HepG2 (cell line): Measurements from ENCODE around the gene BRCA1. TPM values are rescaled to one million over a fixed set of nuclear protein-coding genes. Genes with fewer than 3 reads are reported as not detected.

ENCODE experiments used
- AGO2 ChIP-seq: fragments of 200-400 bp; formaldehyde crosslinking; optimal IDR thresholded peaks from 2 replicates; pipeline ENCODE3; 2017; ENCODE audit warnings: mild to moderate bottlenecking, low read depth, low read length, moderate library complexity
- ASH2L ChIP-seq: fragments of 300-600, 200-600 bp; sonication (generic); IDR thresholded peaks from 2 replicates; pipeline ENCODE4 v1.7.0; 2017; ENCODE audit warnings: low read depth, mild to moderate bottlenecking, moderate library complexity, mixed read lengths, low read length; ENCODE audit not compliant: insufficient read length
- ATF7 ChIP-seq, 2 experiments: fragments of 450-650 bp in 1 of 2; sonication (generic) in 1 of 2; formaldehyde crosslinking in 1 of 2; IDR thresholded peaks; 2 replicates each; pipeline versions ENCODE4 v1.4.0 to v1.6.1; 2016 to 2020; ENCODE audit warnings: antibody characterized with exemption in 1 of 2, mild to moderate bottlenecking in 1 of 2, missing genetic modification reagents in 1 of 2
- E2F2 ChIP-seq: sonication (generic); formaldehyde crosslinking; IDR thresholded peaks from 2 replicates; pipeline ENCODE4 v1.4.0; 2020; ENCODE audit warnings: missing genetic modification reagents, borderline replicate concordance
- HHEX ChIP-seq: IDR thresholded peaks from 2 replicates; pipeline ENCODE4 v1.6.1; 2016; ENCODE audit warnings: control low read depth
- KAT2B ChIP-seq: fragments of 150-350 bp; IDR thresholded peaks from 2 replicates; pipeline ENCODE4 v1.6.1; 2014; ENCODE audit warnings: low read depth, low read length, borderline replicate concordance
- NFYC ChIP-seq: IDR thresholded peaks from 2 replicates; pipeline ENCODE4 v1.6.1; 2016; ENCODE audit warnings: missing genetic modification reagents, missing compliant biosample characterization
- RXRA ChIP-seq: sonication (generic); formaldehyde crosslinking; IDR thresholded peaks from 2 replicates; pipeline ENCODE4 v1.5.1; 2020; ENCODE audit warnings: missing genetic modification reagents
- SMAD1 ChIP-seq: sonication (generic); formaldehyde crosslinking; IDR thresholded peaks from 2 replicates; pipeline ENCODE4 v1.4.0; 2020; ENCODE audit warnings: missing genetic modification reagents, low read depth, mild to moderate bottlenecking, borderline replicate concordance
- STAT5B ChIP-seq: sonication (generic); formaldehyde crosslinking; IDR thresholded peaks from 2 replicates; pipeline ENCODE4 v1.4.0; 2020; ENCODE audit warnings: missing genetic modification reagents
- TRIM24 ChIP-seq: sonication (generic); formaldehyde crosslinking; IDR thresholded peaks from 2 replicates; pipeline ENCODE4 v1.8.0; 2022; ENCODE audit warnings: mild to moderate bottlenecking, missing genetic modification reagents
- ZEB1 ChIP-seq: IDR thresholded peaks from 2 replicates; pipeline ENCODE4 v1.6.1; 2012; ENCODE audit warnings: mild to moderate bottlenecking, low read depth, inconsistent platforms; ENCODE audit not compliant: insufficient replicate concordance
- ZNF572 ChIP-seq: sonication (generic); formaldehyde crosslinking; IDR thresholded peaks from 2 replicates; pipeline ENCODE4 v1.5.1; 2020; ENCODE audit warnings: mild to moderate bottlenecking, missing genetic modification reagents
- ZNF687 ChIP-seq: sonication (generic); formaldehyde crosslinking; IDR thresholded peaks from 2 replicates; pipeline ENCODE4 v1.5.1; 2020; ENCODE audit warnings: mild to moderate bottlenecking, missing genetic modification reagents, moderate library complexity
- ZNF841 ChIP-seq: sonication (generic); formaldehyde crosslinking; IDR thresholded peaks from 2 replicates; pipeline ENCODE4 v1.8.1; 2023; ENCODE audit warnings: missing genetic modification reagents, borderline replicate concordance
- ZUFSP ChIP-seq: sonication (generic); formaldehyde crosslinking; IDR thresholded peaks from 2 replicates; pipeline ENCODE4 v1.9.0; 2021; ENCODE audit warnings: missing genetic modification reagents, mild to moderate bottlenecking, borderline replicate concordance
- polyA plus RNA-seq, 8 experiments: library from polyadenylated mRNA; depleted of rRNA in 3 of 8; stranded (reverse) in 7 of 8; unstranded in 1 of 8; fragments of >200 nt; fragmentation: Illumina TruSeq in 4 of 8; extraction: Trizol in 4 of 8; gene quantifications; 2 replicates each; pipeline versions ENCODE4 v1.2.1 to v1.2.3, GENCODE V29; 2011 to 2016; ENCODE audit warnings: low read depth in 4 of 8, missing spikeins in 1 of 8, mixed read lengths in 1 of 8; ENCODE audit not compliant: insufficient read depth in 1 of 8
- total RNA-seq, 5 experiments: library from RNA; depleted of rRNA; stranded (reverse); fragments of >200 nt; fragmentation: Illumina TruSeq; extraction: Trizol; gene quantifications; 2 replicates each; pipeline ENCODE4 v1.2.3, GENCODE V29; 2016; ENCODE audit warnings: low read depth in 1 of 5

Gene BRCA1
- total and polyA plus RNA-seq, 2 of the 13 experiments (the other 11 are each of a cell fraction or from before 2014, with no cell fraction given) = 13.3 to 37.5 TPM

GRCh38 chr17:43006639-43007551 is 118.3 kb downstream of the BRCA1 start, which contains the start of gene IFI35 (continued):
- no peak for TF ChIP-seq ZNF572
- TF ChIP-seq HHEX (CRISPR knock-in tag) = no peak
- TF ChIP-seq ATF7 (IDR thresholded peaks at IDR 0.05) = peak; percentile 41; the same call in 1 of the 2 replicates
- no peak for TF ChIP-seq ATF7 (CRISPR knock-in tag; IDR thresholded peaks at IDR 0.05)
- TF ChIP-seq E2F2 (CRISPR knock-in tag) = 0 out of 2 replicates have a peak, but pooled peaks have one; percentile 54
- TF ChIP-seq AGO2 = no peak
- no peak for TF ChIP-seq ZUFSP (CRISPR knock-in tag)
- no peak; the same call in 1 of the 2 replicates for TF ChIP-seq SMAD1 (CRISPR knock-in tag)
- no peak for TF ChIP-seq ZEB1
- TF ChIP-seq ZNF841 (CRISPR knock-in tag) = no peak
- no peak for TF ChIP-seq TRIM24 (CRISPR knock-in tag)
- peak; percentile 82 for TF ChIP-seq ZNF687 (CRISPR knock-in tag)
- peak; percentile 39; the same call in 1 of the 2 replicates for TF ChIP-seq RXRA (CRISPR knock-in tag)
- no peak for TF ChIP-seq KAT2B
- TF ChIP-seq NFYC (CRISPR knock-in tag) = no peak
- no peak for TF ChIP-seq STAT5B (CRISPR knock-in tag)
- peak; percentile 93 for TF ChIP-seq ASH2L
